Measurements from ENCODE around the gene HCAR3.
A peak's percentile ranks its signal among the peaks of the same experiment; 100 is the strongest.
"Not testable (repeated sequence)": the region's sequence is repeated elsewhere in the genome, so short reads cannot be mapped to it uniquely, and the experiment has no call there.

HCAR3 gene

DNA sequence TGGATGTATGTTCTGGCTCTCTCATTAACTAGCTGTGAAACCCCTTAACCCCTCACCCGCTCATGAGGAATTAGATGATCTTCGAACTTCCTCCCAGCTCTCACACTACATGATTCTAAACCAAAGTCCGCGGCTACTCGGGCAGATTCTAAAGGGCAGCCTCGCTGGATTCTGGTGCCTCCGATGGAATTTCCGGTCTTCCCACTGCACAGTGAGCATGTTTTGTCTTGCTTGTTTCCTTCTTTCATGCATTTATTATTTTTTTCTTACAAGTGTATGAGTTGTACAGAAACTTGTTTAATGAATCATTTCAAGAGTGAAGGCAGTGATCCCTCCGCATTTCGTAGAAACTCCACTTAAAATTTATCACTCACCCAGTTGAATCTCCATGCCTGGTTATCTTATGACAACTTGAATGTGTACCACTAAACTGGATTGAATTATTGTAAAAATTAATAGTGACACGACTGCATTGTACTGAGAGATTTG is 4.5 kb upstream of the HCAR3 start:
- TF ChIP-seq, protein P1, sequence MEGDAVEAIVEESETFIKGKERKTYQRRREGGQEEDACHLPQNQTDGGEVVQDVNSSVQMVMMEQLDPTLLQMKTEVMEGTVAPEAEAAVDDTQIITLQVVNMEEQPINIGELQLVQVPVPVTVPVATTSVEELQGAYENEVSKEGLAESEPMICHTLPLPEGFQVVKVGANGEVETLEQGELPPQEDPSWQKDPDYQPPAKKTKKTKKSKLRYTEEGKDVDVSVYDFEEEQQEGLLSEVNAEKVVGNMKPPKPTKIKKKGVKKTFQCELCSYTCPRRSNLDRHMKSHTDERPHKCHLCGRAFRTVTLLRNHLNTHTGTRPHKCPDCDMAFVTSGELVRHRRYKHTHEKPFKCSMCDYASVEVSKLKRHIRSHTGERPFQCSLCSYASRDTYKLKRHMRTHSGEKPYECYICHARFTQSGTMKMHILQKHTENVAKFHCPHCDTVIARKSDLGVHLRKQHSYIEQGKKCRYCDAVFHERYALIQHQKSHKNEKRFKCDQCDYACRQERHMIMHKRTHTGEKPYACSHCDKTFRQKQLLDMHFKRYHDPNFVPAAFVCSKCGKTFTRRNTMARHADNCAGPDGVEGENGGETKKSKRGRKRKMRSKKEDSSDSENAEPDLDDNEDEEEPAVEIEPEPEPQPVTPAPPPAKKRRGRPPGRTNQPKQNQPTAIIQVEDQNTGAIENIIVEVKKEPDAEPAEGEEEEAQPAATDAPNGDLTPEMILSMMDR (IDR thresholded peaks at IDR 0.05; ENCODE audit: extremely low read depth, missing control alignments), result no peak
- peak; percentile 34 for DNase-seq (ENCODE audit: low spot score)

DNA sequence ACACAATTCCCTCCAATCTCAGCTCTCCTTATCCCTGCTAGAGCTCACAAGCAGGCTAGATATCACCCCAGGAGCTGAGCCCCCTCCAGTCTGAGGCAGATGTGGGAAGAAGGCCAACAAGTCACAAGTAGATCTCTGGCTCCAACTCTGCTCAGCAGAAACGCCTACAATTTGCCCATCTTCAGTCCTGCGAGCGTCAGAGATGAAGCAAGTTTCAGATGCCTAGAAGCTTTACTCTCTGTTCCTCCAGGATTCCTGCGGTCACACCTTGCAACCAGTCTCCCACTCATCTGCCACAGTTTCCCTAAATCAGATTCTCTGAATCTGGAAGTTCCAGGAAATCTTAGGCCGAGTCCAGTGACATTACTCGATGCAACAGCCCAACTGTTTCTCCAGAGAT is 1.4 kb downstream of the HCAR3 start:
- not testable (repeated sequence) for DNase-seq (ENCODE audit: low spot score)

DNA sequence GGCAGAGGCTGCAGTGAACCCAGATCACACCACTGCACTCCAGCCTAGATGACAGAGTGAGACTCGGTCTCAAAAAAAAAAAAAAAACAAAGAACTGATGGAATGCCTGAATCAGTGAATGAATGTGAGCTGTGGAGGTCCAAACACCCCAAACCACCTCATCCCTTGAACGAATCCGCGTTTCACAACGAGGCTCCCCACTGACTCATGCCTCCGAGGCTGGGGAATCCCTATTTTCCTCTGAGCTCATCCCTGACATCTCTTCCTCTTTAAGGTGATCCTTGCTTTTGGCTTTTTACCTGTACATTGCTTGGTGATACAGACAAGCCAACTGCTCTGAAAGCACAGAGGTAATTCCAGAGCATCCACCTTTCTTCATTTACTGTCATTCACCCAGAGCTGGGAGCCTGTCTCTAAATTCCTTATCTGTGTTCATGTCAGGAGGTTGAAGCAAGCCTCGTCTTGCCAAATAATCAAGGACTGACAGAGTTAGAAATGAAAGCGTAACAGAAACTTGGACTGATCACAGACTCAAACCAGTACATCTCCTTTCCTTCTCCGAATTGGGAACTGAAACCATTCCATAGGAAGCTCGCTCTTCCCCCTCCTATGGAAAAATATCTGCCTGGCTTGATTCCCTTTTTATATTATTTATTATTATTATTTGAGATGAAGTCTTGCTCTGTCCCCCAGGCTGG is 3.0 kb downstream of the HCAR3 start:
- not testable (repeated sequence) for DNase-seq (ENCODE audit: low spot score)

DNA sequence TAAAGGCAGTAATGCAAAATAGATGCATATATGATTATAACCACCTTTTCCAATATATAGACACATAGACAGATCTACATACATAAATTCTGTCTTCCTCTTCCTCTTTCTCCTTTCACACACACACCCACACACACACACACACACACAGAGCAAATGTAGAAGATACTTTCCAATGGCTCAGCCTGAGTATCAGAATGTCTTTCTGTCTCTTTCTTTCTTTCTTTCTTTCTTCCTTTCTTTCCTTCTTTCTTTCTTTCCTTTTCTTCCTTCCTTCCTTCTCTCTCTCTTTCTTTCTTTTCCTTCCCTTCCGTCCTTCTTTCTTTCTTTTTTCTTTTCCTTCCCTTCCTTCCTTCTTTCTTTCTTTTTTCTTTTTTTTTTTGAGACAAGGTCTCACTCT is 5.3 kb downstream of the HCAR3 start:
- DNase-seq (ENCODE audit: low spot score), result not testable (repeated sequence)

DNA sequence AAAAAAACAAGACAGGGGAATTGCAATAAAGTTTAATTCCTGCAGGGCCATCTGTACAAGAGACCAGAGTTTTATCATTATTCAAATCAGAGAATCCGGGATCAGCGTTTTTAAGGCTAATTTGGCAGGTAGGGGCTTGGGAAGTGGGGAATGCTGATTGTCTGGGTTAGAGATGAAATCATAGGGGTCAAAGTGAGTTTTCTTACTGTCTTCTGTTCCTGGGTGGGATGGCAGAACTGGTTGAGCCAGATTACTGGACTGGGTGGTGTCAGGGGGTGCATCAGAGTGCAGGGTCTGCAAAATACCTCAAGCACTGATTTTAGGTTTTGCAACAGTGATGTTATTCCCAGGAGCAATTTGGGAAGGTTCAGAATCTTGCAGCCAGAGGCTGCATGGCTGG is 6.3 kb downstream of the HCAR3 start:
- DNase-seq (ENCODE audit: low spot score), result not testable (repeated sequence)

DNA sequence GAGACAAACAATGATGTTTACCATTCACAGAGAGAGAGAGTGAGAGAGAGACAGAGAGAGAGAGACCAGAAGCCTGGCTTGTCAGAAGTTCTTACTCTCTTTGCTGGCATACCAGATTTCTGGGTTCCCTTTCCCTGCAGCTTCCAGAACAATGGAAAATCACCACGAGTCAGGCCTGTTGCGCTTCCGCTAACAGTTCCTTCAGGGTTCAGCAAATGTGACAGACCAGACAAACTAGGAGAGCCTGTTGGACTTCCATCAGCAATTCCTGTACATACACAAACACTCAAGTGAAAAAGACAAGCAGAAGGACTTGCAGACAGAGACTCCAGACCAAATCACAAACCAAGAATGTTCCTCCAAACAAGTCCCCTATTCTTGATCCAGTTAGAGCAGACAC is 7.3 kb downstream of the HCAR3 start:
- not testable (repeated sequence) for DNase-seq (ENCODE audit: low spot score)

DNA sequence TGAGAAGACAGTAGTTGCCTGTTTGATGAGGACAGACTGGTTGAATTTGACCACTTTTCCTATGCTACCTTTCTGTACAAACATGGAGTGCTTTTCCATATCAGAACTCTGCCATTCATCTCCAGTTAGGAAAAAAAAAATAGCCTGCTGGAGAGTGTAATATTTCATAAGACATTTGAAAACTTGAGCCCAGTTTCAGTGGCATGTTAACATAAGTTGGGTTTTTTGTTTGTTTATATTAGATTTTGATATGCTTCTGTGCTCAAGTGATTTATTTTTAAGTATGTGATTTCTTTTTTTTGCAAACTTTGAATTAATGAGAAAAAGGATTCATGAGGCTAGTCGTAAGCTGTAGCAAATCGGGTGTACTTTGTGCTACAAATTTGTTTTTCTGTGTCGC is 12.8 kb downstream of the HCAR3 start:
- not testable (repeated sequence) for DNase-seq (ENCODE audit: low spot score)

DNA sequence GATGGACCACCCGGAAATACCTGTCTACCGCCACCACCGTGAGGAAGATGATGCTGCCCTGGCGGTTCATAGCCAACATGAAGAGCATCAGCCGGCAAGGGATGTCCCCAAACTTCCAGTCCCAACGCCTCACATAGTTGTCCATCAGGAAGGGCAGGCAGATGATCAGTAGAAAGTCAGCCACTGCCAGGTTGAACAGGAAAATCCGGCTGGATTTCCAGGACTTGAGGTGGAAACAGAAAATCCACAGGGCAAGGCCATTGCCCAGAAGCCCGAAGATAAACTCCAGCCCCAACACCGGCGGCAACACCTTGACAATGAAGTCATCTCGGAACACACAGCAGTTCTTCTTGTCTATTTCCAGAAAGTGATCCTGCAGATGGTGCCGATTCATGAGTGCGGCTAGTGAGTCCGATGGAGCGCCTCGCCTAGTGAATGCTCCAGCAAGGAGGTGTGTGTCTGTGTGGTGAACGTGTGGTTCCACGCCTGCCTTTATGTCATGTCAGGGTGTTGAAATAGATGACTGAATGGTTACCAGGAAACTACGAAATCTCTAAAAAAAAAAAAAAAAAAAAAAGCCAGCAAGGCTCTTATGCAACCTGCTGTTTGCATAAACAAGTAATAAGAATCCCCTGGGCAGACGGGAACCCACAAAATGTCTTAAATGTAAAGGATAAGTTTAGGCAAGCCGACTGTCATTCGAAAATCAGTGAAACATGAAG is 13.6 kb downstream of the HCAR3 start, which contains the start of gene HCAR2:
HCAR2 (minus strand) TSS at position 468 of the 722 bp plus-strand sequence; CDS start at position 394, 74 bp downstream.
- DNase-seq (ENCODE audit: low spot score), result not testable (repeated sequence)

DNA sequence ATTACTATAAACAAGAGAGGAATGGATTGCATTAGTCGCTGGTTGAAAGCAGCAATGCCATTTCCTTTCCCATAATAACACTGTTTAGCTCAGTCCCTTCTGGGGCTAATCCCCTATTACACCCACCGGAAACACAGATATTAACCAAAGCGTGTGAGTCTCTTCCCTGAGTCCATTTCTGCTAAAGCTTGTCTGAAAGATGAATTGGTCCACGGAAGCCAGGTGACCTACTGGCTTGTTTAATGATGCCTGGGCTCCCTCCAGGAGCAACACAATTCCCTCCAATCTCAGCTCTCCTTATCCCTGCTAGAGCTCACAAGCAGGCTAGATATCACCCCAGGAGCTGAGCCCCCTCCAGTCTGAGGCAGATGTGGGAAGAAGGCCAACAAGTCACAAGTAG is 15.1 kb downstream of the HCAR3 start:
- not testable (repeated sequence) for DNase-seq (ENCODE audit: low spot score)

DNA sequence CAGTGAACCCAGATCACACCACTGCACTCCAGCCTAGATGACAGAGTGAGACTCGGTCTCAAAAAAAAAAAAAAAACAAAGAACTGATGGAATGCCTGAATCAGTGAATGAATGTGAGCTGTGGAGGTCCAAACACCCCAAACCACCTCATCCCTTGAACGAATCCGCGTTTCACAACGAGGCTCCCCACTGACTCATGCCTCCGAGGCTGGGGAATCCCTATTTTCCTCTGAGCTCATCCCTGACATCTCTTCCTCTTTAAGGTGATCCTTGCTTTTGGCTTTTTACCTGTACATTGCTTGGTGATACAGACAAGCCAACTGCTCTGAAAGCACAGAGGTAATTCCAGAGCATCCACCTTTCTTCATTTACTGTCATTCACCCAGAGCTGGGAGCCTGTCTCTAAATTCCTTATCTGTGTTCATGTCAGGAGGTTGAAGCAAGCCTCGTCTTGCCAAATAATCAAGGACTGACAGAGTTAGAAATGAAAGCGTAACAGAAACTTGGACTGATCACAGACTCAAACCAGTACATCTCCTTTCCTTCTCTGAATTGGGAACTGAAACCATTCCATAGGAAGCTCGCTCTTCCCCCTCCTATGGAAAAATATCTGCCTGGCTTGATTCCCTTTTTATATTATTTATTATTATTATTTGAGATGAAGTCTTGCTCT is 16.4 kb downstream of the HCAR3 start:
- not testable (repeated sequence) for DNase-seq (ENCODE audit: low spot score)

DNA sequence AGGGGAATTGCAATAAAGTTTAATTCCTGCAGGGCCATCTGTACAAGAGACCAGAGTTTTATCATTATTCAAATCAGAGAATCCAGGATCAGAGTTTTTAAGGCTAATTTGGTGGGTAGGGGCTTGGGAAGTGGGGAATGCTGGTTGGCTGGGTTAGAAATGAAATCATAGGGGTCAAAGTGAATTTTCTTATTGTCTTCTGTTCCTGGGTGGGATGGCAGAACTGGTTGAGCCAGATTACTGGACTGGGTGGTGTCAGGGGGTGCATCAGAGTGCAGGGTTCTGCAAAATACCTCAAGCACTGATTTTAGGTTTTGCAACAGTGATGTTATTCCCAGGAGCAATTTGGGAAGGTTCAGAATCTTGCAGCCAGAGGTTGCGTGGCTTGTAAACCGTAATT is 19.7 kb downstream of the HCAR3 start:
- not testable (repeated sequence) for DNase-seq (ENCODE audit: low spot score)

DNA sequence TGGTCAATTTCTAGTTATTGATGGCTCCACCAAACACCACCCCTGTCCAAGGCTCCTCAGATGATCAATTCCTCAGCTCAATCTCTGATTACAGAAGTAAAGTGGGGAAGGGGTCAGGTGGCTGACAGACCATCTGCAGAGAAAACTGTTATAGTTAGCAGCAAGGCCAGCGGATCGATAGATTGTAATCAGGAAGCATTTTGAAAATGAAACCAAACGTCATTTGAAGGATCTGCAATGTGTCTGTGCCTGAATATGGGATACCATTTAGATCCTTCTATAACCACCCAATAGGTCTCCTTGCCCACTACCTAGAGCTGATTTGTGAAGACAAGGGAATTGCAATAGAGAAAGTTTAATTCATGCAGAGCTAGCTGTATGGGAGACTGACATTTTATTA is 25.0 kb downstream of the HCAR3 start:
- TF ChIP-seq, protein P1 (IDR thresholded peaks at IDR 0.05; ENCODE audit: extremely low read depth, missing control alignments), result no peak
- DNase-seq (ENCODE audit: low spot score), result no peak

DNA sequence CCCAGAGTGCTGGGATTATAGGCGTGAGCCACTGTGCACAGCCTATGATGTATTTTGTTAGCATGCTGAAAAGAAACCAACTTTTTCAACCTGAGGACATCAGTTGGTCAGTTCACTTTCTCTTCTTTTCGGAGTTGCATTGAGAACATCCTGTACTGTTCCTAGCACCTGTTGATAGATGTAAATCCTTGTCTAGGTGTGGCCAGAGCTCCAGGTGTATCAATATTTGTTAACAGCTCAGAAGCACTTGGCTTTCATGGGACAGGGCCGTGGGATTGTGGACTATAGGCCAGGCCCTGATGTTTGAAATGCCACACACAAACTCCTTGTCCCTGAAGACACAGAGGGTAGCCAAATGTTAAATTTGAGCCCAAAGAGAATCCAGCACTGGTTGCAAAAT is 28.3 kb downstream of the HCAR3 start:
- TF ChIP-seq, protein P1 (IDR thresholded peaks at IDR 0.05; ENCODE audit: extremely low read depth, missing control alignments), result no peak
- DNase-seq (ENCODE audit: low spot score), result no peak
